GM19328 (cell line): ENCODE measurements around the gene TRPC4AP.
A peak's percentile ranks its signal among the peaks of the same experiment; 100 is the strongest.
"Not testable (repeated sequence)": the region's sequence is repeated elsewhere in the genome, so short reads cannot be mapped to it uniquely, and the experiment has no call there.

Source experiments
- ATAC-seq: cut with Tn5 transposase; IDR thresholded peaks from one replicate; pipeline ENCODE4 v1.9.1; 2021; ENCODE audit warnings: mild to moderate bottlenecking, moderate library complexity; ENCODE audit not compliant: unreplicated experiment

The TRPC4AP gene

DNA sequence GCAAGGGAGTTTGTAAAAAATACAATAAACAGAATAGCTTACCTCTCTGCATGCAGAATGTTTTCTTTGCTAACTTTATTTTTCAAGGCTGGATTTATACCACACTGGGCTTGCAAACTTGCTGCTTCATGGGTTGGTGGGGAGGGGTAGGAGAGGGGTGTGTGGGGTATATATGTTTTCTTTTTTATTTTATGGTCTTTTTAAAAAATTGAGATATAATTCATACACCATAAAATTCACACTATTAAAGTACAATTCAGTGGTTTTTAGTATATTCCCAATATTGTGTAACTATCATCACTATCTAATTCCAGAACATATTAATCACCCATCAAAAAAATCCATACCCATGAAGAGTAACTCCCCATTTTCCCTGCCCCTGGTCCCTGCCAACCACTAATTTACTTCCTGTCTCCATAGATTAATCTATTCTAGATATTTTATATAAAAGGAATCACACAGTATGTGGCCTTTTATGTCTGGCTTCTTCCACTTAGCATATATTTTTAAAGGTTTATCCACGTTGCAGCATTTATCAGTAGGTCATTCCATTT lies 14.3 kb upstream of the TRPC4AP start:
- no peak for ATAC-seq

DNA sequence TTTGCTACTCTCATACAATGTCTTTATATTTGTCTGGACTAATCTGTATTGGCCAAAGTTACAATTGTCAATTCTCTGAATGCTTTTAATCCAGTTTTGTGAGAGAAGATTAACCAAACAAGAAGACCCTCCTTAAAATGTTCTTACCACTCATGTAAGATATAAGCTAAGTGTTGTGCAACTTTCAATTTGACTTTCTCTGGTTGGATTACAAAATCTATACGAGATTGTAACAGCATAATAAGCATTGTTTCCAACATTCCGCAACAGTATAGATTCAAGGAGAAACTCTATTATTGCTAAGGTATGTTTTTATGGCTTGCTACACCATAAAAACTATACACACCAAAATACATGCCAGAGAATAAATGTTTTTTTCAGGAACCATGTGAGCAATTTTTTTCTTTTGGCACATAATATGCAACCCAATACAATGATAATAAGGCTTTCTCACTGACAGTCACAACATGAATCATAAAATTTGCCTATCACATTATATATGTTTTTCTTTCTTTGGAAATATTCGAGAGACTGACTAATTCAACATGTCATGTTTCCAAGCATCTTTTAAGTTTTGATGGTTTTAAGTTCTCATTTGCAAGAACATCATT lies 12.2 kb upstream of the TRPC4AP start:
- ATAC-seq: no peak

GRCh38 chr20:35101620-35102019 lies 9.0 kb upstream of the TRPC4AP start:
- ATAC-seq: no peak

- ATAC-seq: no peak
These were observed 769 bp upstream of the TRPC4AP start for GRCh38 chr20:35093267-35093884.

- ATAC-seq: peak; percentile 12
These were observed 637 bp downstream of the TRPC4AP start for GRCh38 chr20:35091816-35092523.

- no peak for ATAC-seq
These were observed 4.1 kb downstream of the TRPC4AP start for GRCh38 chr20:35088231-35089145.

GRCh38 chr20:35087791-35088190 lies 4.8 kb downstream of the TRPC4AP start:
- ATAC-seq: no peak

GRCh38 chr20:35087355-35087754 lies 5.3 kb downstream of the TRPC4AP start:
- ATAC-seq: no peak

DNA sequence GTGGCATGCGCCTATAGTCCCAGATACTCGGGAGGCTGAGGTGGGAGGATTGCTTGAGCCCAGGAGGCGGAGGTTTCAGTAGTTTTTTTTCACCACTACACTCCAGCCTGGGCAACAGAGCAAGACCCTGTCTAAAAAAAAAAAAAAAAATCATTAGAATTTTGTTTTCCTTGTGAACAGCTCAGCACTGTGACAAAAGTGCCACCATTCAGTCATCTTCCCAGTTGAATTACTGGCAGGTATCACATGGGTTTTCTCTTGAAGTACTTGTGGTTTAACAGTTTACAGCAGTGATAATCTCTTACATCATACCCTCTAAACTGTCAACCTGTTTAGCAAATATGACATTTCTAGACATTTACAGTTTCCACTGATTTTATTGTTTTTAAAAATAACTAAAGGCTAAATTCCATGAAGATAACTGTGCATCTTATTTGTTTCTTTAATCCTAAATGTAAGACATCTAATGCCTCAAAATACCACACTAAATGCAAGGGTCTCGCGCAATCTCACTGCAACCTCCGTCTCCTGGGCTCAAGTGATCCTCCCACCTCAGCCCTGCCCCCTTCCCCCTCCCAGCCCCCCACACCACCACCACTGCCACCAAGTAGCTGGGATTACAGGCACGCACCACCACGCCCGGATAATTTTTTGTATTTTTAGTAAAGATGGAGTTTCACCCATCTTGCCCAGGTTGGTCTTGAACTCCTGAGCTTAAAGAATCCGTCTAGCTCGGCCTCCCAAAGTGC lies 7.0 kb downstream of the TRPC4AP start:
- ATAC-seq: no peak

GRCh38 chr20:35084998-35085397 lies 7.6 kb downstream of the TRPC4AP start:
- ATAC-seq: no peak

GRCh38 chr20:35080348-35080642 lies 12.3 kb downstream of the TRPC4AP start:
- not testable (repeated sequence) for ATAC-seq

DNA sequence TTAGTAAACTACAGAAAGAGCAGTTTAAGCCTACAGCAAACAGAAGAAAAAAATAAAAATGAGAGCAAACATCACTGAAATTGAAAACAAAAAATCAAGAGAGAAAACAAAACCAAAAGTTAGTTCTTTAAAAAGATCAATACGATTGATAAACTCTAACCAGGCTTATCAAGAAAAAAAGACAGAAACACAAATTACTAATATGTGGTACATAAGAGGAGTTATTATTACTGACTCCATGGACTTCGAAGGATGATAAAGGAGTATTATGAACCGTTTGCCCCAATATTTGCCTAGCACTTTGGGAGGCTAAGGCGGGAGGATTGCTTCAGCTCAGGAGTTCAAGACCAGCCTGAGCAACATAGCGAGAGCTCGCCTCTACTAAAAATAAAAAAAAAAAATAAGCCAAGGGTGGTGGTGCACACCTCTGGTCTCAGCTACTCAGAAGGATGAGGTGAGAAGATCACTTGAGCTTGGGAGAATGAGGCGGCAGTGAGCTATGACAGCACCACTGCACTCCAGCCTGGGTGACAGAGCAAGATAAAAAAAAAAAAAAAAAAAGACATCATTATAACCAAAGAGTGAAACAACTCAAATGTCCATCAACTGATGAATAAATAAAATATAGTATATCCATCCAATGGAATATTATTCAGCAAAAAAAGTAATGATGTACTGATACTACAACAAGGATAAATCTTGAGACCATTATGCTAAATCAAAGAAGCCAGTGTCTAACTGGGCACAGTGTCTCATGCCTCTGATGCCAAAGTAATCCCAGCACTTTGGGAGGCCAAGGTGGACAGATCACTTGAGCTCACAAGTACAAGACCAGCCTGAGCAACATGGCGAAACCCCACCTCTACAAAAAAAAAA lies 12.9 kb downstream of the TRPC4AP start:
- ATAC-seq: no peak

DNA sequence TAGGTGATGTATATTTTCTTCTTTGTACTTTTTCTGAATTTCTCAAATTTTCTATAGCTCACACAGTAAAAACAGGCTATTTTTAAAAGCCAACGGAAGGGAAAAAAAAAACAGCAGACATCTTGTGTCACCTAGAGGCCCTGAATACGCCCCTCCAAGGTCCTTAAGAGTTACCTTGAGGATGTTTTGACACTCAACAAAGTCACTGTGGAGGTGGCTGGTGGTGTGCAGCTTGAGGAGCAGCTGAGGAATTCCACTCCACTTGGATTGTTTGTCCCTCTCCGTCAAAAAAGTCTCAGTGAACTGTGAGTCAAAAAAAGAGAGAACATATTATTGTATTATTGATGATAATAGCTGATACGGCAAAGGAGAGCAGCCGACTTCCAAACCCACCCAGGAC lies 14.7 kb downstream of the TRPC4AP start:
- ATAC-seq: no peak

DNA sequence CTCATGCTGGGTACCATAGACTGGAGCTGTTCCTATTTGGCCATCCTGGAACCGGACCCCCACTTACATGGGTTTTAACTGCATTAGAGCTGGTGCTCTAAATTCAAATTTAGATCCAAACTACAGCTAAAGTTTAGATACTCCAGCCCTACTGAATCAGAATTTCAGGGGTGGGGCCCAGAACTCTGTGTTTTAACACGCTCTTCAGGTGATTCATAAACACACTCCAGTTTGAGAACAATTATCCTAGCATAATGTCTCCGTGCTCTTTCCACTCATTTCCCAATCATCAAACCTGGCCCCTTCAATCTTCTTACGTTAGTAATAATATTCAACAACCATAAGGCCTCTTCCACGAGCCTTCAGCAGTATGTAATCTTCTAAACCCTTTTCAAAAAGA lies 15.3 kb downstream of the TRPC4AP start:
- no peak for ATAC-seq

DNA sequence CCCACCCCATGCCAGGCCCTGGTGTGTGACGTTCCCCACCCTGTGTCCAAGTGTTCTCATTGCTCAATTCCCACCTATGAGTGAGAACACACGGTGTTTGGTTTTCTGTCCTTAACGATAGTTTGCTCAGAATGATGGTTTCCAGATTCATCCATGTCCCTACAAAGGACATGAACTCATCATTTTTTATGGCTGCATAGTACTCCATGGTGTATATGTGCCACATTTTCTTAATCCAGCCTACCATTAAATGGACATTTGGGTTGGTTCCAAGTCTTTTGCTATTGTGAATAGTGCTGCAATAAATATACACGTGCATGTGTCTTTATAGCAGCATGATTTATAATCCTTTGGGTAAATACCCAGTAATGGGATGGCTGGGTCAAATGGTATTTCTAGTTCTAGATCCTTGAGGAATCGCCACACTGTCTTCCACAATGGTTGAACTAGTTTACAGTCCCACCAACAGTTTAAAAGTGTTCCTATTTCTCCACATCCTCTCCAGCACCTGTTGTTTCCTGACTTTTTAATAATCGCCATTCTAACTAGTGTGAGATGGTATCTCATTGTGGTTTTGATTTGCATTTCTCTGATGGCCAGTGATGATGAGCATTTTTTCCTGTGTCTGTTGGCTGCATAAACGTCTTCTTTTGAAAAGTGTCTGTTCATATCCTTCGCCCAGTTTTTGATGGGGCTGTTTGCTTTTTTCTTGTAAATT lies 21.0 kb downstream of the TRPC4AP start:
- ATAC-seq: not testable (repeated sequence)

DNA sequence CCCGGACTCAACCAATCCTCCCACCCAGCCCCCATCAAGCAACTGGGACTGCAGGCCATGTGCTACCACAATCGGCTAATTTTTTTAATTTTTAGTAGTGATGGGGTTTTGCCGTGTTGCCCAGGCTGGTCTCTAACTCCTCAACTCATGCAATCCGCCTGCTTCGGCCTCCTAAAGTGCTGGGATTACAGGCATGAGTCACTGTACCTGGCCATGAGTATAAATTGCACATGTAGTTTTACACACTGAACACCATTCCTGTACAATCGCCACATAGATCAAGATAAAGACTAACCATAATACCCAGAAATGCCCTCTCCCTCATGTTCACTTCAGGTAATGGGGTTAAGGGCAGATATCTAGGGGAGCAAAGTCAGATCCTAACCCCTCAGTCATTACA lies 26.4 kb downstream of the TRPC4AP start:
- ATAC-seq: no peak

DNA sequence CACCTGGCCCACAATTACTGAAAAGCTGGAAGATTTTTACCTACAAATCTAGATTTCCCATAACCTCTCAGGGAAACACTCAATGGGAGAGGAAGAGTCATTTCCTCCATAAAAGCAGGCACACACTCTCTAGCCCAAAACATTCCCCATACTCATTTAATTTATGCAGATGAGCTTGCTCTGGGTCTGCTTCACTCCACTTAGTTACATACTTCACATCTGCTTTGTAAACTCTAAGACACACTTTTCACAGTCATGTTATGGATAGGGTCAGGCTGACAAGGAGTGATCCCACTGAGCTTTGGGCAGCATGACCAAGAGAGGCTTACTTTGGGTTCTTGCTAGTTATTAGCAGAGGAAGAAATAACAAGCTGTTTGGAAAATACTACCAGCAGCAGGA lies 27.4 kb downstream of the TRPC4AP start:
- ATAC-seq: no peak

- no peak for ATAC-seq
These were observed 29.4 kb downstream of the TRPC4AP start for GRCh38 chr20:35063168-35063567.

GRCh38 chr20:35062478-35062877 lies 30.1 kb downstream of the TRPC4AP start:
- ATAC-seq: no peak
